CD14-positive monocyte (primary cell): ENCODE measurements around the gene UTP25. TPM values are rescaled to one million over a fixed set of nuclear protein-coding genes. Genes with fewer than 3 reads are reported as not detected.

Source experiments
- DNase-seq, 3 donors: peaks; one replicate each; pipeline ENCODE4 v3.0.0-alpha.2; 2011 to 2022
- H2AFZ ChIP-seq: 2 replicates; pipeline ENCODE4 v1.6.0; 2012; ENCODE audit warnings: mild to moderate bottlenecking, low read depth, low read length, inconsistent platforms; ENCODE audit not compliant: insufficient read depth, poor library complexity, severe bottlenecking
- H3K27ac ChIP-seq, 2 donors: 1 replicate in 1 of 2; 2 replicates in 1 of 2; pipeline ENCODE4 v1.5.1; 2012 to 2013; ENCODE audit warnings: low read length in 2 of 2, control low read depth in 1 of 2, inconsistent platforms in 1 of 2, low read depth in 1 of 2, mild to moderate bottlenecking in 1 of 2
- H3K27me3 ChIP-seq, 2 donors: one replicate each; pipeline versions ENCODE4 v1.6.0 to v1.6.1; 2011 to 2013; ENCODE audit warnings: low read length in 2 of 2; ENCODE audit not compliant: control insufficient read depth in 2 of 2, insufficient read depth in 2 of 2
- H3K36me3 ChIP-seq, 2 donors: replicated peaks in 1 of 2; 1 replicate in 1 of 2; 2 replicates in 1 of 2; pipeline versions ENCODE4 v1.5.1 to v1.6.1; 2012 to 2013; ENCODE audit warnings: low read length in 2 of 2, control low read depth in 1 of 2, inconsistent platforms in 1 of 2, mild to moderate bottlenecking in 1 of 2; ENCODE audit not compliant: insufficient read depth in 2 of 2, control insufficient read depth in 1 of 2
- H3K4me1 ChIP-seq, 2 donors: 1 replicate in 1 of 2; 2 replicates in 1 of 2; pipeline versions ENCODE4 v1.5.1 to v1.6.1; 2012 to 2013; ENCODE audit warnings: low read length in 2 of 2, control low read depth in 1 of 2, inconsistent platforms in 1 of 2, mild to moderate bottlenecking in 1 of 2, moderate library complexity in 1 of 2; ENCODE audit not compliant: insufficient read depth in 2 of 2, control insufficient read depth in 1 of 2
- H3K4me2 ChIP-seq: replicated peaks from 2 replicates; pipeline ENCODE3; 2012; ENCODE audit warnings: low read length, moderate library complexity, mild to moderate bottlenecking; ENCODE audit not compliant: poor library complexity, severe bottlenecking; ENCODE audit errors: extremely low read depth
- H3K4me3 ChIP-seq, 3 experiments: fragments of 200-600 bp in 1 of 3; sonication (generic) in 1 of 3; replicated peaks in 1 of 3; 1 replicate in 2 of 3; 2 replicates in 1 of 3; pipeline ENCODE4 v1.5.1; 2011 to 2013; ENCODE audit warnings: low read length in 3 of 3, mild to moderate bottlenecking in 3 of 3, control low read depth in 2 of 3, low read depth in 2 of 3, inconsistent platforms in 1 of 3, moderate library complexity in 1 of 3
- H3K79me2 ChIP-seq: 2 replicates; pipeline ENCODE4 v1.6.0; 2012; ENCODE audit warnings: mild to moderate bottlenecking, control low read depth, inconsistent platforms, low read length, moderate library complexity; ENCODE audit not compliant: insufficient read depth
- H3K9ac ChIP-seq: 2 replicates; pipeline ENCODE4 v1.6.0; 2017; ENCODE audit warnings: low read length, mild to moderate bottlenecking; ENCODE audit not compliant: insufficient read depth, poor library complexity, severe bottlenecking
- H3K9me3 ChIP-seq, 2 donors: replicated peaks in 1 of 2; 1 replicate in 1 of 2; 2 replicates in 1 of 2; pipeline versions ENCODE4 v1.5.1 to v1.6.1; 2012 to 2013; ENCODE audit warnings: low read length in 2 of 2, control low read depth in 1 of 2; ENCODE audit not compliant: control insufficient read depth in 1 of 2, insufficient read depth in 1 of 2
- H4K20me1 ChIP-seq: 2 replicates; pipeline ENCODE4 v1.6.0; 2012; ENCODE audit warnings: mild to moderate bottlenecking, low read length, control low read depth, moderate library complexity; ENCODE audit not compliant: insufficient read depth
- H3K27ac Mint-ChIP-seq, 7 donors: one replicate each; pipeline ENCODE4 v1.8.0; 2020; ENCODE audit warnings: mild to moderate bottlenecking in 7 of 7, mixed read lengths in 7 of 7, moderate library complexity in 6 of 7, inconsistent platforms in 2 of 7
- H3K27me3 Mint-ChIP-seq, 3 donors: one replicate each; pipeline ENCODE4 v1.8.0; 2021 to 2022; ENCODE audit warnings: low read depth in 3 of 3, mild to moderate bottlenecking in 3 of 3, mixed read lengths in 3 of 3, moderate library complexity in 3 of 3, inconsistent platforms in 1 of 3
- H3K36me3 Mint-ChIP-seq, 2 donors: one replicate each; pipeline ENCODE4 v1.8.0; 2020; ENCODE audit warnings: mixed read lengths in 2 of 2, inconsistent platforms in 1 of 2, mild to moderate bottlenecking in 1 of 2
- H3K4me1 Mint-ChIP-seq: one replicate; pipeline ENCODE4 v1.8.0; 2020; ENCODE audit warnings: mild to moderate bottlenecking, mixed read lengths
- H3K4me3 Mint-ChIP-seq, 2 donors: one replicate each; pipeline ENCODE4 v1.8.0; 2020; ENCODE audit warnings: mild to moderate bottlenecking in 2 of 2, mixed read lengths in 2 of 2, moderate library complexity in 1 of 2
- H3K9me3 Mint-ChIP-seq, 7 donors: one replicate each; pipeline ENCODE4 v1.8.0; 2020 to 2022; ENCODE audit warnings: mixed read lengths in 7 of 7, mild to moderate bottlenecking in 6 of 7, moderate library complexity in 6 of 7, inconsistent platforms in 2 of 7
- CTCF ChIP-seq: fragments of 200-600 bp; IDR thresholded peaks from one replicate; pipeline ENCODE4 v1.8.0; 2022; ENCODE audit warnings: antibody characterized with exemption, mild to moderate bottlenecking
- WGBS: methylation state at CpG from one replicate; pipeline ENCODE4 v1.1.5; 2013; ENCODE audit warnings: missing lambda C conversion rate; ENCODE audit not compliant: insufficient coverage; 5-methylcytosine and 5-hydroxymethylcytosine counted together
- intact Hi-C, 2 donors: fragments of 100-400 bp; cut with micrococcal nuclease; formaldehyde crosslinking; loops; one replicate each; pipeline versions ENCODE4 v1.15.0 to v1.15.1; 2023
- polyA plus RNA-seq, 3 donors: library from polyadenylated mRNA; depleted of rRNA in 1 of 3; unstranded in 2 of 3; stranded (reverse) in 1 of 3; fragments of 300-500 nt in 2 of 3; fragments of >200 nt in 1 of 3; fragmentation: Illumina TruSeq in 2 of 3; gene quantifications; 1 replicate in 2 of 3; 2 replicates in 1 of 3; pipeline ENCODE4 v1.2.3, GENCODE V29; 2012 to 2021

UTP25 gene
- polyA plus RNA-seq, 3 donors: 0.98 to 1.4 (median 1.1) TPM

GRCh38 chr1:209810783-209811182, 17.0 kb upstream of the UTP25 start:
- Histone ChIP-seq H3K4me3 (no peak overlapping the region), H3K27ac (no peak overlapping the region), H3K9ac (no peak overlapping the region), H3K4me2 (no peak overlapping the region), H3K36me3 (no peaks in the 10 kb centered on the region), H3K79me2 (no peaks in the 10 kb centered on the region), H3K9me3 (no peaks in the 10 kb centered on the region), H2AFZ (no peak overlapping the region), H3K4me1 (peaks cover 7 to 8% of the 10 kb centered on the region in 2 donors), H4K20me1 (no peaks in the 10 kb centered on the region), H3K27me3 (no peaks in the 10 kb centered on the region)
- Mint-ChIP-seq H3K36me3 (no peaks in the 10 kb centered on the region), H3K9me3 (no peaks in the 10 kb centered on the region), H3K4me1 (peaks cover 17% of the 10 kb centered on the region), H3K4me3 (no peak overlapping the region), H3K27ac (no peak overlapping the region), H3K27me3 (peaks cover 0 to 3% (median 0%) of the 10 kb centered on the region in 3 donors)
- DNase-seq: no peak
- intact Hi-C loops: no loop called here
- WGBS: 94% methylated on average over 3 of the region's 5 CpGs
- no peak for TF ChIP-seq CTCF

GRCh38 chr1:209813902-209814301, 13.9 kb upstream of the UTP25 start:
- 63% methylated on average over 1 of the region's 4 CpGs for WGBS
- no peak overlapping the region for H3K27ac Mint-ChIP-seq

More at GRCh38 chr1:209813902-209814301, 13.9 kb upstream of the UTP25 start:
- Mint-ChIP-seq H3K4me3 (no peak overlapping the region), H3K9me3 (no peaks in the 10 kb centered on the region), H3K4me1 (peaks cover 2% of the 10 kb centered on the region), H3K27me3 (peaks cover 2 to 5% (median 3%) of the 10 kb centered on the region in 3 donors), H3K36me3 (no peaks in the 10 kb centered on the region)
- intact Hi-C loops: no loop called here
- no peak overlapping the region for H3K27ac ChIP-seq
- no peak overlapping the region for H3K9ac ChIP-seq
- H2AFZ ChIP-seq: no peak overlapping the region
- no peak overlapping the region for H3K4me3 ChIP-seq
- H3K36me3 ChIP-seq: no peaks in the 10 kb centered on the region
- TF ChIP-seq CTCF: no peak
- H3K4me2 ChIP-seq: no peak overlapping the region
- H3K79me2 ChIP-seq: no peaks in the 10 kb centered on the region
- DNase-seq: no peak
- no peaks in the 10 kb centered on the region for H4K20me1 ChIP-seq
- H3K9me3 ChIP-seq: no peaks in the 10 kb centered on the region
- H3K27me3 ChIP-seq: no peaks in the 10 kb centered on the region
- H3K4me1 ChIP-seq: no peaks in the 10 kb centered on the region
